HCT116 (cell line): ENCODE data around the gene FARP1.

ENCODE experiments used
- EZH2 ChIP-seq: fragments of 200-600 bp; sonication (generic); IDR thresholded peaks from 2 replicates; pipeline ENCODE4 v1.6.1; 2017; ENCODE audit warnings: antibody characterized with exemption, mixed run types
- SRF ChIP-seq: IDR thresholded peaks from 2 replicates; pipeline ENCODE4 v1.6.1; 2012; ENCODE audit warnings: low read depth
- ZNF274 ChIP-seq: fragments of 200-500 bp; sonication (Bioruptor generic); IDR thresholded peaks from 2 replicates; pipeline ENCODE4 v1.6.1; 2014; ENCODE audit warnings: mild to moderate bottlenecking, low read depth, low read length, inconsistent platforms

DNA sequence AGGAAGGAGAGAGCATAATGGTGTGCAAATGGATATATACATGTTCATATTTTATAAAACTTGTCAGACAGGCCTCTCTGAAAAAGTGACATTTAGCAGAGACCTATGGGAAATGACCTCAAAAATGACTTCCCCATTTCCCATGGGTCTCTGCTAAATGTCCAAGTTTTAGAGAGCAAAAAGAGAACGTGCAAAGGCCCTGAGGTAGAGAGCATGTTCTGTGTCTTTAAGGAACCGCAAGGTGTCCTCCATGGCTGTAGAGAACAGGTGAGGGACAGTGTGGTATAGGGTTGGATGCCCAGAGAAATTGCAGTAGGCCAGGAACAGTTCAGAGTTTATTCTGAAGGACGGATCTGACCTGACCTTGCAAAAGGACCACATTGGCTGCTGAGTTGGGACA, 147.4 kb downstream of the FARP1 start:
- TF ChIP-seq SRF = no peak
- no peak for TF ChIP-seq EZH2
- TF ChIP-seq ZNF274 = no peak
